GM12878 (cell line): ENCODE measurements around the gene AGK. TPM values are rescaled to one million over a fixed set of nuclear protein-coding genes. Genes with fewer than 3 reads are reported as not detected.
A peak's percentile ranks its signal among the peaks of the same experiment; 100 is the strongest.

Source experiments
- CREM ChIP-seq: IDR thresholded peaks from 2 replicates; pipeline ENCODE4 v1.6.1; 2014; ENCODE audit warnings: antibody characterized with exemption, low read depth
- EGR1 ChIP-seq, 2 experiments: IDR thresholded peaks; 1 replicate in 1 of 2; 2 replicates in 1 of 2; pipeline ENCODE4 v1.6.1; 2011 to 2012; ENCODE audit warnings: low read depth in 2 of 2, low read length in 2 of 2, borderline replicate concordance in 1 of 2, mild to moderate bottlenecking in 1 of 2, moderate library complexity in 1 of 2
- ETV6 ChIP-seq, 2 experiments: fragments of 450-650 bp in 1 of 2; IDR thresholded peaks in 1 of 2; conservative IDR thresholded peaks in 1 of 2; 2 replicates each; pipeline ENCODE4 v1.6.1; 2014; ENCODE audit warnings: antibody characterized with exemption in 1 of 2, borderline replicate concordance in 1 of 2, low read depth in 1 of 2, mild to moderate bottlenecking in 1 of 2, moderate library complexity in 1 of 2
- EZH2 ChIP-seq: IDR thresholded peaks from 2 replicates; pipeline ENCODE4 v1.6.1; 2012; ENCODE audit warnings: low read depth, mild to moderate bottlenecking, control low read depth, inconsistent platforms, low read length, borderline replicate concordance; ENCODE audit not compliant: control insufficient read depth
- HDAC2 ChIP-seq: fragments of 200-600 bp; sonication (generic); IDR thresholded peaks from 2 replicates; pipeline ENCODE4 v1.6.1; 2017
- KLF5 ChIP-seq: fragments of 450-650 bp; IDR thresholded peaks from 2 replicates; pipeline ENCODE4 v1.6.1; 2014; ENCODE audit warnings: mild to moderate bottlenecking; ENCODE audit not compliant: partially characterized antibody
- MTA3 ChIP-seq: IDR thresholded peaks from 2 replicates; pipeline ENCODE4 v1.6.1; 2012; ENCODE audit warnings: low read length, inconsistent platforms, borderline replicate concordance
- NFIC ChIP-seq: IDR thresholded peaks from 2 replicates; pipeline ENCODE4 v1.6.1; 2012; ENCODE audit warnings: low read depth, mild to moderate bottlenecking, inconsistent platforms, low read length, moderate library complexity
- NFYA ChIP-seq: IDR thresholded peaks from 2 replicates; pipeline ENCODE4 v1.6.1; 2011; ENCODE audit warnings: low read depth, mild to moderate bottlenecking, low read length, improper control_type of control experiment, borderline replicate concordance
- POLR2AphosphoS2 ChIP-seq: IDR thresholded peaks from 2 replicates; pipeline ENCODE4 v1.6.1; 2011; ENCODE audit warnings: low read depth, mild to moderate bottlenecking, low read length, improper control_type of control experiment, moderate library complexity
- RB1 ChIP-seq: fragments of 450-650 bp; formaldehyde crosslinking; IDR thresholded peaks from 2 replicates; pipeline ENCODE4 v1.6.1; 2017; ENCODE audit warnings: mild to moderate bottlenecking, borderline replicate concordance
- RFX5 ChIP-seq: IDR thresholded peaks from 2 replicates; pipeline ENCODE4 v1.6.1; 2011; ENCODE audit warnings: low read depth, low read length, improper control_type of control experiment
- SRF ChIP-seq, 2 experiments: IDR thresholded peaks; 2 replicates each; pipeline ENCODE4 v1.6.1; 2011; ENCODE audit warnings: low read depth in 2 of 2, low read length in 2 of 2, mild to moderate bottlenecking in 1 of 2, moderate library complexity in 1 of 2
- TARDBP ChIP-seq: IDR thresholded peaks from 2 replicates; pipeline ENCODE4 v1.6.1; 2016; ENCODE audit warnings: borderline replicate concordance
- YY1 ChIP-seq: IDR thresholded peaks from 2 replicates; pipeline ENCODE4 v1.6.1; 2011; ENCODE audit warnings: low read depth, mild to moderate bottlenecking, low read length
- ZNF207 ChIP-seq: fragments of 450-650 bp; IDR thresholded peaks from 2 replicates; pipeline ENCODE4 v1.6.1; 2014; ENCODE audit warnings: antibody characterized with exemption, mild to moderate bottlenecking, borderline replicate concordance
- ZNF217 ChIP-seq: fragments of 450-650 bp; IDR thresholded peaks from 2 replicates; pipeline ENCODE4 v1.6.1; 2017; ENCODE audit warnings: antibody characterized with exemption, mild to moderate bottlenecking
- ZNF274 ChIP-seq: IDR thresholded peaks from one replicate; pipeline ENCODE4 v1.8.0; 2011; ENCODE audit not compliant: insufficient read length, insufficient read depth
- polyA plus RNA-seq, 11 experiments: library from polyadenylated mRNA; depleted of rRNA in 4 of 11; unstranded in 6 of 11; stranded (reverse) in 5 of 11; fragments of >200 nt; fragmentation: Nextera tagmentation in 4 of 11; fragmentation: Illumina TruSeq in 1 of 11; extraction: Ambion mirVana in 4 of 11; extraction: Trizol in 1 of 11; gene quantifications; 1 replicate in 1 of 11; 2 replicates in 10 of 11; pipeline versions ENCODE4 v1.2.1 to v1.2.3, GENCODE V29; 2011 to 2016; ENCODE audit warnings: inconsistent platforms in 2 of 11, missing spikeins in 2 of 11, low read depth in 1 of 11
- total RNA-seq, 4 experiments: library from RNA; depleted of rRNA in 3 of 4; stranded (reverse); fragments of >200 nt in 3 of 4; fragmentation: Illumina TruSeq in 1 of 4; extraction: Trizol in 1 of 4; gene quantifications; 2 replicates each; pipeline versions ENCODE4 v1.2.1 to v1.2.3, GENCODE V29; 2013 to 2021
- TF ChIP-seq, protein P1 (sequence below): IDR thresholded peaks from 2 replicates; pipeline ENCODE4 v1.6.1; 2012; ENCODE audit warnings: low read length, inconsistent platforms
- TF ChIP-seq, protein P2 (sequence below): fragments of 450-650 bp; IDR thresholded peaks from 2 replicates; pipeline ENCODE4 v1.6.1; 2017; ENCODE audit warnings: mild to moderate bottlenecking
- TF ChIP-seq, protein P3 (sequence below): fragments of 150-350 bp; IDR thresholded peaks from 2 replicates; pipeline ENCODE4 v1.6.1; 2016; ENCODE audit warnings: low read depth, low read length
- TF ChIP-seq, protein P4 (sequence below): fragments of 450-650 bp; IDR thresholded peaks from 2 replicates; pipeline ENCODE4 v1.6.1; 2014; ENCODE audit warnings: mild to moderate bottlenecking

AGK gene
- total and polyA plus RNA-seq, 10 of the 15 experiments (the other 5 are each of a cell fraction or from before 2014, with no cell fraction given), result 32.5 to 85.6 (median 47.8) TPM

DNA sequence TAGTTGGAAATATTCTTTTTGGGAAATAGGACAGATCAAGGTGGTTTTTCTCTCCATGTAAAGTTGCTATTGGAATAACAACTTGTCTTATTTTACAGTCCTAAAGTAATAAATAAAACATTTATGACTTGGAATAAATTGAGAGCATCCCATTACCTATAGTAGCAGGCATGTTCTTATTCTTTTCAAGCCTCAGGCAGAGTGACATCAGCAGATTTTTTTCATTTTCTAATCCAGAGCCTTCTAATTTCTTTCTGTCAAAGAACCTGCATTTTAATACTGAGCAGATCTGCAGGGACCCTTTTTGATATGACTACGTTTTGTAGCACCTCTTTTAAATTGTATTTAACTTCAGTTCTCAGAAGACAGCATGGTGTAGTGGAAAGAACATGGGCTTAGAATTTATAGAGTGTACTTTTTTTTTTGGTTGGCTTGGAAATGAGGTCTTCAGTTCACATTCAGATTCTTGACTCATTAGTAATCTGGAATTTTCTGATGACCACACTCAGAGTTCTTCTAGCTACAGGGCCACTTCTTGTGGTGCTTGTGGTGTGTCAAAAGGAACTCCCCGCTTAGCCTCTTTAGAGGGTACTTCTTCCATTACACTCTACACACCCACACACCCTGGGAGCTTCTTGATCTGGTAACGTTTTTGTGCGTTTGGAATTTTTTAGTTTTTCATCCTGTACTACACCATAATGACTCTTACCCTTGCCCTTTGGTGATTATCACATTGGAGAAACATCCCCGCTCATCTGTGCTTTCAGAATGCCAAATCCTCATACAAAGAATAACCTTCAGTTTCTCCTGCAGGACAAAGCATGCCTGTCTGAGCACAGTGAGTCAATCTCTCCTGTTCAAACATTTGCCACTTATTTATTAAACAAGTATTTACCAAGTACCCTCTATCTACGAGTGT, 34.6 kb downstream of the AGK start (continued):
- TF ChIP-seq, protein P1, sequence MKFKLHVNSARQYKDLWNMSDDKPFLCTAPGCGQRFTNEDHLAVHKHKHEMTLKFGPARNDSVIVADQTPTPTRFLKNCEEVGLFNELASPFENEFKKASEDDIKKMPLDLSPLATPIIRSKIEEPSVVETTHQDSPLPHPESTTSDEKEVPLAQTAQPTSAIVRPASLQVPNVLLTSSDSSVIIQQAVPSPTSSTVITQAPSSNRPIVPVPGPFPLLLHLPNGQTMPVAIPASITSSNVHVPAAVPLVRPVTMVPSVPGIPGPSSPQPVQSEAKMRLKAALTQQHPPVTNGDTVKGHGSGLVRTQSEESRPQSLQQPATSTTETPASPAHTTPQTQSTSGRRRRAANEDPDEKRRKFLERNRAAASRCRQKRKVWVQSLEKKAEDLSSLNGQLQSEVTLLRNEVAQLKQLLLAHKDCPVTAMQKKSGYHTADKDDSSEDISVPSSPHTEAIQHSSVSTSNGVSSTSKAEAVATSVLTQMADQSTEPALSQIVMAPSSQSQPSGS, result peak; percentile 73
- TF ChIP-seq ZNF217 (no peak), RB1 (no peak), NFYA (no peak), MTA3 (no peak; the same call in 1 of the 2 replicates), YY1 (no peak), EGR1 (IDR thresholded peaks at IDR 0.05; ENCODE audit: borderline replicate concordance in 1 of 2, low read depth in 2 of 2, low read length in 2 of 2) (peak in 1 of 2 experiments; percentile 31; a peak in 1 of 3 replicates), KLF5 (no peak), HDAC2 (no peak), RFX5 (no peak), SRF (IDR thresholded peaks at IDR 0.05; ENCODE audit: low read depth in 2 of 2, low read length in 2 of 2) (no peak), ZNF207 (no peak), TARDBP (no peak), NFIC (peak; percentile 92), ZNF274 (no peak), POLR2AphosphoS2 (no peak), CREM (peak; percentile 77; the same call in 1 of the 2 replicates), EZH2 (no peak), ETV6 (conservative IDR thresholded peaks at IDR 0.05 in 1 of 2, IDR thresholded peaks at IDR 0.05 in 1 of 2; ENCODE audit: borderline replicate concordance in 1 of 2, low read depth in 1 of 2) (no peak; a peak in 1 of 4 replicates)
- TF ChIP-seq, protein P2, sequence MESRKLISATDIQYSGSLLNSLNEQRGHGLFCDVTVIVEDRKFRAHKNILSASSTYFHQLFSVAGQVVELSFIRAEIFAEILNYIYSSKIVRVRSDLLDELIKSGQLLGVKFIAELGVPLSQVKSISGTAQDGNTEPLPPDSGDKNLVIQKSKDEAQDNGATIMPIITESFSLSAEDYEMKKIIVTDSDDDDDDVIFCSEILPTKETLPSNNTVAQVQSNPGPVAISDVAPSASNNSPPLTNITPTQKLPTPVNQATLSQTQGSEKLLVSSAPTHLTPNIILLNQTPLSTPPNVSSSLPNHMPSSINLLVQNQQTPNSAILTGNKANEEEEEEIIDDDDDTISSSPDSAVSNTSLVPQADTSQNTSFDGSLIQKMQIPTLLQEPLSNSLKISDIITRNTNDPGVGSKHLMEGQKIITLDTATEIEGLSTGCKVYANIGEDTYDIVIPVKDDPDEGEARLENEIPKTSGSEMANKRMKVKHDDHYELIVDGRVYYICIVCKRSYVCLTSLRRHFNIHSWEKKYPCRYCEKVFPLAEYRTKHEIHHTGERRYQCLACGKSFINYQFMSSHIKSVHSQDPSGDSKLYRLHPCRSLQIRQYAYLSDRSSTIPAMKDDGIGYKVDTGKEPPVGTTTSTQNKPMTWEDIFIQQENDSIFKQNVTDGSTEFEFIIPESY, result no peak
- TF ChIP-seq, protein P3, sequence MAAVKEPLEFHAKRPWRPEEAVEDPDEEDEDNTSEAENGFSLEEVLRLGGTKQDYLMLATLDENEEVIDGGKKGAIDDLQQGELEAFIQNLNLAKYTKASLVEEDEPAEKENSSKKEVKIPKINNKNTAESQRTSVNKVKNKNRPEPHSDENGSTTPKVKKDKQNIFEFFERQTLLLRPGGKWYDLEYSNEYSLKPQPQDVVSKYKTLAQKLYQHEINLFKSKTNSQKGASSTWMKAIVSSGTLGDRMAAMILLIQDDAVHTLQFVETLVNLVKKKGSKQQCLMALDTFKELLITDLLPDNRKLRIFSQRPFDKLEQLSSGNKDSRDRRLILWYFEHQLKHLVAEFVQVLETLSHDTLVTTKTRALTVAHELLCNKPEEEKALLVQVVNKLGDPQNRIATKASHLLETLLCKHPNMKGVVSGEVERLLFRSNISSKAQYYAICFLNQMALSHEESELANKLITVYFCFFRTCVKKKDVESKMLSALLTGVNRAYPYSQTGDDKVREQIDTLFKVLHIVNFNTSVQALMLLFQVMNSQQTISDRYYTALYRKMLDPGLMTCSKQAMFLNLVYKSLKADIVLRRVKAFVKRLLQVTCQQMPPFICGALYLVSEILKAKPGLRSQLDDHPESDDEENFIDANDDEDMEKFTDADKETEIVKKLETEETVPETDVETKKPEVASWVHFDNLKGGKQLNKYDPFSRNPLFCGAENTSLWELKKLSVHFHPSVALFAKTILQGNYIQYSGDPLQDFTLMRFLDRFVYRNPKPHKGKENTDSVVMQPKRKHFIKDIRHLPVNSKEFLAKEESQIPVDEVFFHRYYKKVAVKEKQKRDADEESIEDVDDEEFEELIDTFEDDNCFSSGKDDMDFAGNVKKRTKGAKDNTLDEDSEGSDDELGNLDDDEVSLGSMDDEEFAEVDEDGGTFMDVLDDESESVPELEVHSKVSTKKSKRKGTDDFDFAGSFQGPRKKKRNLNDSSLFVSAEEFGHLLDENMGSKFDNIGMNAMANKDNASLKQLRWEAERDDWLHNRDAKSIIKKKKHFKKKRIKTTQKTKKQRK, result no peak
- TF ChIP-seq, protein P4, sequence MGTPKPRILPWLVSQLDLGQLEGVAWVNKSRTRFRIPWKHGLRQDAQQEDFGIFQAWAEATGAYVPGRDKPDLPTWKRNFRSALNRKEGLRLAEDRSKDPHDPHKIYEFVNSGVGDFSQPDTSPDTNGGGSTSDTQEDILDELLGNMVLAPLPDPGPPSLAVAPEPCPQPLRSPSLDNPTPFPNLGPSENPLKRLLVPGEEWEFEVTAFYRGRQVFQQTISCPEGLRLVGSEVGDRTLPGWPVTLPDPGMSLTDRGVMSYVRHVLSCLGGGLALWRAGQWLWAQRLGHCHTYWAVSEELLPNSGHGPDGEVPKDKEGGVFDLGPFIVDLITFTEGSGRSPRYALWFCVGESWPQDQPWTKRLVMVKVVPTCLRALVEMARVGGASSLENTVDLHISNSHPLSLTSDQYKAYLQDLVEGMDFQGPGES, result no peak
